Measurements from ENCODE around the gene B4GALT3.

- TF ChIP-seq CTCF (IDR thresholded peaks at IDR 0.05) (no peak), POLR2A (IDR thresholded peaks at IDR 0.05) (no peak), POLR2AphosphoS5 (IDR thresholded peaks at IDR 0.05) (peak in 1 of 3 donors; percentile 17), EP300 (IDR thresholded peaks at IDR 0.05; ENCODE audit: low read depth) (no peak)
Observed at GRCh38 chr1:161216945-161217712, 39.8 kb upstream of the B4GALT3 start.
